Fibroblast of villous mesenchyme (primary cell): ENCODE measurements around the gene PIK3C2G. TPM values are rescaled to one million over a fixed set of nuclear protein-coding genes. Genes with fewer than 3 reads are reported as not detected.
A peak's percentile ranks its signal among the peaks of the same experiment; 100 is the strongest.

Source experiments
- DNase-seq: peaks from one replicate; pipeline ENCODE4 v3.0.0-alpha.2; 2010; ENCODE audit warnings: low read depth
- H3K4me3 ChIP-seq: 2 replicates; pipeline ENCODE4 v1.5.1; 2011; ENCODE audit warnings: low read depth, mild to moderate bottlenecking, low read length
- total RNA-seq: library from RNA; depleted of rRNA; stranded (reverse); fragments of >200 nt; gene quantifications from 2 replicates; pipeline ENCODE4 v1.2.3, GENCODE V29; 2012
- TF ChIP-seq, protein P1 (sequence below): IDR thresholded peaks from 2 replicates; pipeline ENCODE4 v1.5.1; 2012; ENCODE audit warnings: low read depth, mild to moderate bottlenecking, low read length; ENCODE audit not compliant: insufficient read depth

PIK3C2G gene
- total RNA-seq, 1 donor, result not detected

DNA sequence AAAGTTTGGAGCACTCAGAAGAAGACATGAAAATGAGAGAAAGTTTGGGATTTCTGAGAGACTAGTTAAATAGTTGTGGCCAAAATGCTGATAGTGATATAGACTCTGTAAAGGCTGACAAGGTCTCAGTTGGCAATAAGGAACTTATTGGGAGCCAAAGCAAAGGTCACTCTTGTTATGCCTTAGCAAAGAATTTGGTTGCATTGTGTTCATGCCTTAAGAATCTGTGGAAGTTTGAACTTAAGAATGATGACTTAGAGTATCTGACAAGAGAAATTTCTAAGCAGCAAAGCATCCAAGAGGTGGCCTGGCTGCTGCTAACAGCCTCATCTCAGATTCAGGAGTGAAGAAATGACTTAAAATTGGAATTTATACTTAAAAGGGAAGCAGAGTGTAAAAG is 113.8 kb downstream of the PIK3C2G start:
- H3K4me3 ChIP-seq, result no peak overlapping the region
- TF ChIP-seq, protein P1, sequence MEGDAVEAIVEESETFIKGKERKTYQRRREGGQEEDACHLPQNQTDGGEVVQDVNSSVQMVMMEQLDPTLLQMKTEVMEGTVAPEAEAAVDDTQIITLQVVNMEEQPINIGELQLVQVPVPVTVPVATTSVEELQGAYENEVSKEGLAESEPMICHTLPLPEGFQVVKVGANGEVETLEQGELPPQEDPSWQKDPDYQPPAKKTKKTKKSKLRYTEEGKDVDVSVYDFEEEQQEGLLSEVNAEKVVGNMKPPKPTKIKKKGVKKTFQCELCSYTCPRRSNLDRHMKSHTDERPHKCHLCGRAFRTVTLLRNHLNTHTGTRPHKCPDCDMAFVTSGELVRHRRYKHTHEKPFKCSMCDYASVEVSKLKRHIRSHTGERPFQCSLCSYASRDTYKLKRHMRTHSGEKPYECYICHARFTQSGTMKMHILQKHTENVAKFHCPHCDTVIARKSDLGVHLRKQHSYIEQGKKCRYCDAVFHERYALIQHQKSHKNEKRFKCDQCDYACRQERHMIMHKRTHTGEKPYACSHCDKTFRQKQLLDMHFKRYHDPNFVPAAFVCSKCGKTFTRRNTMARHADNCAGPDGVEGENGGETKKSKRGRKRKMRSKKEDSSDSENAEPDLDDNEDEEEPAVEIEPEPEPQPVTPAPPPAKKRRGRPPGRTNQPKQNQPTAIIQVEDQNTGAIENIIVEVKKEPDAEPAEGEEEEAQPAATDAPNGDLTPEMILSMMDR, result no peak
- DNase-seq, result no peak

DNA sequence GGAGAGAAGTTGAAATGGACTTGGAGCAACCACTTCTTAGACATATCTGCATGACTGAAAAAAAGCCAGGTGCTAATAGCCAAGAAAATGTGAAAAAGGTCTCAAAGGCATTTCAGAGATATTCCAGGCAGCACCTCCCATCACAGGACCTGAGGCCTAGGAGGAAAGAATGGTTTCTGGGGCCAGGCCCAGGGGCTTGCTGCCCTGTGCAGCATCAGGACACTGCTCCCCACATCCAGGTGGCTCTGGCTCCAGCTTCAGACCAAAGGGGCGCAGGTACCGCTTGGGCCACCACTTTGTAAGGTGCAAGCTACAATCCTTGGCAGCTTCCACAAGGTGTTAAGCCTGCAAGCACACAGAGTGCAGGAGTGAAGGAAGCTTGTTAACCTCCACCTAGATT is 114.3 kb downstream of the PIK3C2G start:
- DNase-seq, result no peak
- TF ChIP-seq, protein P1, result no peak
- H3K4me3 ChIP-seq, result no peak overlapping the region

DNA sequence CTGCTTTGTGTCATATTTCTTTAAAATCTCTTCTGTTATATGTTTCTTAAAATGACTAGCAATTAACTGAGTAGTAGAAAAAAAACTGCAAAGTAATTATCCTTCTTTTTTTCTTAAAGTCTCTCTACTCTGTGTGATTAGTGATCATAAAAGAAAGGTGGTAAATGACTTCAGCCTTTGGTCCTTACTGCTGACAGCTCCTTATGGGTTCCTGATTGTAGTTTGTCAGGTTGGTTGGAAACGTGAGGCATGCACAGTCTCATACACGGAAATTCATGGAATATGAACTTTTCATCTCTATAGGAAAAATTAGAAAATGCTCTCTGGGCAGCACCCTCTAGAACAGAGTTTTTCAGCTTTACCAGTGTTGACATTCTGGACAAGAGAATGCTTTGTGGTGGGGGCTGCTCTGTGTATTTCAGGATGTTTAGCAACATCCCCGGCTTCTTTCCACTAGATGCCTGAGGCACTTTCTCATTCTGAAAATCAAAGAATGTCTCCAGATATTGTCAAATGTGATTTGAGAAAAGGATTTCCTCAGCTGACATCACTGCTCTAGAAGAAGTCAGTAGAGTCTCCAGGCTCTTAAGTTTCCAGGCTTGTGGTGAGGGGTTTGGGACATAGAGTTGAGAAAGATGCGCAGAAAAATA is 121.0 kb downstream of the PIK3C2G start:
- TF ChIP-seq, protein P1, result no peak
- peak; percentile 52 for DNase-seq
- no peak overlapping the region for H3K4me3 ChIP-seq

DNA sequence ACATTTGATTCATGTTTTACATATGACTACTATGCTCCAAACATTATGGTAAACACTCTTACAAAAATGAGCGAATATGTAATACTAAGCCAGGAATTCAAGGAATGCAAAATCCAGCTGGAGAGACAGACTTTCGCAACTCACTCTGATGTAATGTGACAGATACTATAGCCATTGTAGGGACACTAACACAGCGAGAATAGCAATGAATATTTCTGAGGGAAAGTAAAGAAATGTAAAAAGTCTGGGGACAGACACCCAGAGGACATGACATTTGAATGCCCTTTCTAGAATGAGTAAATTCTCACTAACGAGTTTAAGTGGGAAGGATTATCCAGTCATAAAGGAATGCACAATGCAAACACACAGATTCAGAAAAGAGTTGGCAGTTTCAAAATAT is 121.9 kb downstream of the PIK3C2G start:
- H3K4me3 ChIP-seq, result peak overlapping the region; percentile 7
- TF ChIP-seq, protein P1, result no peak

DNA sequence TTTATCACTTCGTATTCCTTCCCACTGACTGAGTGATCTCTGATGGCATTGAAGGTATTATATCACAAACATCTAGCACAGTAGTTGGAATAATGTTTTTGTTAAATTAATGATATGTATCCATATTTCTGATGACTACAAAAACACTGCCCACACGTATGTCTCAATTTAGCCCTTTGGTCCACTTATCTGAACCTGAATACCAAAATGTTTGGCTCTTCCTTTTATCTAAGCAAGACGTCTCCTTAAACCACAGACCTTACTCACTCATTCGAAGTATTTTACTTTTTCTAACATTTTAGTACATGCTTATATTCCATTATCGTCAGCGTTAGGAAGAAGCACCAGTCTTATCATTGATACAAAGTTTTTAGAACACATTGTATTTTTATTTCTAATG is 126.4 kb downstream of the PIK3C2G start:
- TF ChIP-seq, protein P1, result no peak
- H3K4me3 ChIP-seq, result no peak overlapping the region
- no peak for DNase-seq

More for the DNA sequence above, 121.9 kb downstream of the PIK3C2G start:
- peak; percentile 82 for DNase-seq

DNA sequence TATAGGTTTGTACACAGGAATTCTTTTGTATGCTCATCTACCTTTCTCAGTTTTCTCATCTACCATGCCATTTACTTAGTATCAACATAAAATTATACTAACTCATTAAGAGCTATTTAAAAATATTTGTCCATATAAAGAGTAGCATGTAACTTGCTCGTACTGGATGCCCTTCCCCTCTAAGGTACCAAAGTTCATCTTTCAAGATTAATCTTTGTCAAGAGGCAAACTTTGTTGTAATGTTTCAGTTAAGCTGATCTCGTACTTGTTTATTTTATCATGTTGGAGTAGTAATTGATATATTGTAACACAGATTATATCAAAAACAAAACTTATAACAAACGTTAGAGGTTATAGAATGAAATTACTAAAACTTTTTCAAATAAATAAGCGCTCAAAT is 128.5 kb downstream of the PIK3C2G start:
- TF ChIP-seq, protein P1, result no peak
- no peak overlapping the region for H3K4me3 ChIP-seq
- no peak for DNase-seq

DNA sequence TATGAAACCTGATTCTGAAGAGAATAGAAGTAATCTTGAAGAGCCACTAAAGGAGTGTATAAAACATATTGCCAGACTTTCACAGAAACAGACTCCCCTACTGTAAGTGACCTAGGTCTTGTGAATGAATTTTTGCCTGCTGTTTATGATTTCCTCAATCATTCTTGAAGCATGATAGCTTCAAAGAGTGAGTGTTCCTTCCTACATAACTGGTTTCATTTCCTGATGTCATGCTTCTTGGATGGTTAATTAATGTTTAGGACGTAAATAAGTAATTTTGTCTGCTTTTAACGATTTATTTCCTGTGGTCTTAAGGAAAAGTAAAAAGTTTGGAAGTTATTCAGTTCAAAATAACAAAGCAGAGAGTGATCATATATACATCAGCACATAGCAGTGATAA is 129.8 kb downstream of the PIK3C2G start:
- no peak for DNase-seq
- no peak overlapping the region for H3K4me3 ChIP-seq
- TF ChIP-seq, protein P1, result no peak
